Subcutaneous adipose tissue (tissue), 4 donors: Measurements from ENCODE around the gene CEP120. TPM values are rescaled to one million over a fixed set of nuclear protein-coding genes. Genes with fewer than 3 reads are reported as not detected.

ENCODE experiments used
- CTCF ChIP-seq: fragments of 450-650 bp; IDR thresholded peaks from one replicate; pipeline ENCODE4 v1.5.1; 2016; ENCODE audit warnings: low read depth, mild to moderate bottlenecking, control low read depth, antibody characterized with exemption, moderate library complexity
- total RNA-seq, 4 donors: library from RNA; depleted of rRNA; stranded (reverse); fragments of >200 nt; gene quantifications; one replicate each; pipeline ENCODE4 v1.1.0, GENCODE V29; 2016

CEP120 gene
- total RNA-seq, 4 donors from 2014 or later, result 19.4 to 25.8 (median 22.4) TPM

- TF ChIP-seq CTCF, result no peak
Measured at GRCh38 chr5:123397538-123397937, 25.7 kb downstream of the CEP120 start.

- TF ChIP-seq CTCF, result no peak
Measured at GRCh38 chr5:123391009-123391408, 32.2 kb downstream of the CEP120 start.

GRCh38 chr5:123389794-123390193, 33.4 kb downstream of the CEP120 start:
- TF ChIP-seq CTCF, result no peak

GRCh38 chr5:123387313-123387712, 35.9 kb downstream of the CEP120 start:
- TF ChIP-seq CTCF, result no peak

- TF ChIP-seq CTCF, result no peak
Measured at GRCh38 chr5:123382252-123382651, 41.0 kb downstream of the CEP120 start.

- TF ChIP-seq CTCF, result no peak
Measured at GRCh38 chr5:123371575-123372179, 51.5 kb downstream of the CEP120 start.

- no peak for TF ChIP-seq CTCF
Measured at GRCh38 chr5:123369371-123369968, 53.7 kb downstream of the CEP120 start.
